Measurements from ENCODE around the gene NCL. TPM values are rescaled to one million over a fixed set of nuclear protein-coding genes. Genes with fewer than 3 reads are reported as not detected.

The NCL gene
- total and polyA plus RNA-seq, 4 donors, result 83.1 to 139 (median 107) TPM

DNA sequence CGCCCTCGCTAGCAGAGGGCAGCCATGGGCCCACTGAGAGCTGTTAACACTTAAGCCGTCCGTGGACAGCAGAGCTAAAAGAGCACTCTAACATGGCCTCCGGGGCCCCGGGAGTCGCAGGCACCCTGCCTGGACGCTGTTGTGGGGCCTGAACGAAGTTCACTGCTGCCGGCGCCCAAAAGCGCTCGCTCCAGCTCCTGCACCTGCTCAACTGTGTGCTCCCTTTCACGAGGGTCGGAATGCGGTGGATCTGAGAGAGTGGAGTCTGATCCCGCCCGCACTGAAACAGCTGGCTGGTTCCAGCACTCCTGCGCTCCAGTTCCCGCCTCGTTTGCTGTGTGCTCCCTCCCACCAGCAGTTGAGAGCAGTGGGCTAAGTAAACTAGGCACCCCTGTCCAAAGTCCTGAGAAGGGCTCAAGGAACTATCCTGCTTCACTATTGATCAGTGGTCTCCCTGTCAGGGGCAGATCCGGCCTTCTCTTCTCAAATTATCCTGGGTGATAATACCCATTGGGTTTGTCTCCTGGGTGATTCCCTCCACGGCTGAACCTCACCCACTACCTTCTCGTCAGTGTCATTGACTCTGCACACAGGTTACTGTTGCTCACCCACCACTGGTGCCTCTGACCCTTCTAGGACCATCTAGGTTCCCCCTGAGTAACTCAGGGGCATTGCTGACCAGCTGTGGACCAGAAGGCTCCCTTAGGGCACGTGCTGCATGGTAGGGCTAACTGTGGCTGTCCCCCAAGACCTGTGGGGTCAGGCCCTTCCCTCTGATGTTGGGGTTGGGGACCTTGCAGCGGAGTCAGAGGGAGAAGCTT, 45.3 kb downstream of the NCL start:
- DNase-seq (ENCODE audit: low spot score), result no peak
- no peak overlapping the region for H3K9ac ChIP-seq (ENCODE audit: low read depth in 1 of 2, low read length in 2 of 2)
- no peaks in the 10 kb centered on the region for H3K27me3 ChIP-seq (ENCODE audit: control insufficient read depth in 4 of 4, insufficient read depth in 4 of 4, low read length in 3 of 4)
- peaks cover 0 to 5% (median 3%) of the 10 kb centered on the region in 4 donors for H3K4me1 ChIP-seq (ENCODE audit: control insufficient read depth in 4 of 4, insufficient read depth in 4 of 4, low read length in 3 of 4)
- no peak overlapping the region for H3K4me3 ChIP-seq (ENCODE audit: low read depth in 1 of 3, low read length in 3 of 3)
- 89% methylated on average over 26 of the region's 26 CpGs for WGBS
- no peak for TF ChIP-seq YY1 (IDR thresholded peaks at IDR 0.05)
- TF ChIP-seq, protein P1, sequence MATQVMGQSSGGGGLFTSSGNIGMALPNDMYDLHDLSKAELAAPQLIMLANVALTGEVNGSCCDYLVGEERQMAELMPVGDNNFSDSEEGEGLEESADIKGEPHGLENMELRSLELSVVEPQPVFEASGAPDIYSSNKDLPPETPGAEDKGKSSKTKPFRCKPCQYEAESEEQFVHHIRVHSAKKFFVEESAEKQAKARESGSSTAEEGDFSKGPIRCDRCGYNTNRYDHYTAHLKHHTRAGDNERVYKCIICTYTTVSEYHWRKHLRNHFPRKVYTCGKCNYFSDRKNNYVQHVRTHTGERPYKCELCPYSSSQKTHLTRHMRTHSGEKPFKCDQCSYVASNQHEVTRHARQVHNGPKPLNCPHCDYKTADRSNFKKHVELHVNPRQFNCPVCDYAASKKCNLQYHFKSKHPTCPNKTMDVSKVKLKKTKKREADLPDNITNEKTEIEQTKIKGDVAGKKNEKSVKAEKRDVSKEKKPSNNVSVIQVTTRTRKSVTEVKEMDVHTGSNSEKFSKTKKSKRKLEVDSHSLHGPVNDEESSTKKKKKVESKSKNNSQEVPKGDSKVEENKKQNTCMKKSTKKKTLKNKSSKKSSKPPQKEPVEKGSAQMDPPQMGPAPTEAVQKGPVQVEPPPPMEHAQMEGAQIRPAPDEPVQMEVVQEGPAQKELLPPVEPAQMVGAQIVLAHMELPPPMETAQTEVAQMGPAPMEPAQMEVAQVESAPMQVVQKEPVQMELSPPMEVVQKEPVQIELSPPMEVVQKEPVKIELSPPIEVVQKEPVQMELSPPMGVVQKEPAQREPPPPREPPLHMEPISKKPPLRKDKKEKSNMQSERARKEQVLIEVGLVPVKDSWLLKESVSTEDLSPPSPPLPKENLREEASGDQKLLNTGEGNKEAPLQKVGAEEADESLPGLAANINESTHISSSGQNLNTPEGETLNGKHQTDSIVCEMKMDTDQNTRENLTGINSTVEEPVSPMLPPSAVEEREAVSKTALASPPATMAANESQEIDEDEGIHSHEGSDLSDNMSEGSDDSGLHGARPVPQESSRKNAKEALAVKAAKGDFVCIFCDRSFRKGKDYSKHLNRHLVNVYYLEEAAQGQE (IDR thresholded peaks at IDR 0.05), result no peak
- no peak for TF ChIP-seq TAF1 (conservative IDR thresholded peaks at IDR 0.05)
- TF ChIP-seq RAD21 (IDR thresholded peaks at IDR 0.05), result no peak
- no peak for TF ChIP-seq RXRA (IDR thresholded peaks at IDR 0.05)
- TF ChIP-seq, protein P2, sequence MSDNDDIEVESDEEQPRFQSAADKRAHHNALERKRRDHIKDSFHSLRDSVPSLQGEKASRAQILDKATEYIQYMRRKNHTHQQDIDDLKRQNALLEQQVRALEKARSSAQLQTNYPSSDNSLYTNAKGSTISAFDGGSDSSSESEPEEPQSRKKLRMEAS (IDR thresholded peaks at IDR 0.05), result no peak
- TF ChIP-seq SP1 (IDR thresholded peaks at IDR 0.05), result no peak
- no peaks in the 10 kb centered on the region for H3K36me3 ChIP-seq (ENCODE audit: control insufficient read depth in 4 of 4, insufficient read depth in 3 of 4, low read depth in 1 of 4, low read length in 3 of 4)
- H3K9me3 ChIP-seq (ENCODE audit: control insufficient read depth in 4 of 4, low read length in 3 of 4), result no peaks in the 10 kb centered on the region
- H3K27ac ChIP-seq (ENCODE audit: low read depth in 1 of 2, low read length in 2 of 2), result no peak overlapping the region

DNA sequence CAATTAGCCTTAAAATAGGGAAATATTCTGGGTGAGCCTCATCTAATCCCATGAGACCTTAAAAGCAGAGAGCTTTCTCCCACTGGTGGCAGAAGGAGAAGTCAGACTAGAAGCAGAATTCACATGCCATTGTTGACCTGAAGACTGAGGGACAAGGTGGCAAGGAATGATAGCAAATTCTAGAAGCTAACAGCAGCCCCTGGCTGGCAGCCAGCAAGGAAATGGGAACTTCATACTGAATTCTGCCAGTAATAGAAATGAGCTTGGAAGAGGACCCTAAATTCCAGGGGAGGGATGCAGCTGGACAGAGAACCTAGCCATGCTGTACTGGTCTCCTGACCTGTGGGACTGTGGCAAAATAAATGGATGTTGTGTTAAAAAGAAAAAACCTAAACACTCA, 49.3 kb downstream of the NCL start:
- no peaks in the 10 kb centered on the region for H3K27me3 ChIP-seq (ENCODE audit: control insufficient read depth in 4 of 4, insufficient read depth in 4 of 4, low read length in 3 of 4)

More for the DNA sequence above, 49.3 kb downstream of the NCL start:
- H3K27ac ChIP-seq (ENCODE audit: low read depth in 1 of 2, low read length in 2 of 2), result no peak overlapping the region
- no peak overlapping the region for H3K4me3 ChIP-seq (ENCODE audit: low read depth in 1 of 3, low read length in 3 of 3)
- no peaks in the 10 kb centered on the region for H3K9me3 ChIP-seq (ENCODE audit: control insufficient read depth in 4 of 4, low read length in 3 of 4)
- peaks cover 4 to 20% (median 9%) of the 10 kb centered on the region in 4 donors for H3K4me1 ChIP-seq (ENCODE audit: control insufficient read depth in 4 of 4, insufficient read depth in 4 of 4, low read length in 3 of 4)
- no peaks in the 10 kb centered on the region for H3K36me3 ChIP-seq (ENCODE audit: control insufficient read depth in 4 of 4, insufficient read depth in 3 of 4, low read depth in 1 of 4, low read length in 3 of 4)
- TF ChIP-seq YY1 (IDR thresholded peaks at IDR 0.05) (no peak), JUND (IDR thresholded peaks at IDR 0.05) (no peak), EGR1 (IDR thresholded peaks at IDR 0.05; ENCODE audit: low read depth in 2 of 2) (no peak), SP1 (IDR thresholded peaks at IDR 0.05) (no peak)
- TF ChIP-seq, protein P2 (IDR thresholded peaks at IDR 0.05), result no peak
- TF ChIP-seq, protein P1 (IDR thresholded peaks at IDR 0.05), result no peak
- TF ChIP-seq, protein P3, sequence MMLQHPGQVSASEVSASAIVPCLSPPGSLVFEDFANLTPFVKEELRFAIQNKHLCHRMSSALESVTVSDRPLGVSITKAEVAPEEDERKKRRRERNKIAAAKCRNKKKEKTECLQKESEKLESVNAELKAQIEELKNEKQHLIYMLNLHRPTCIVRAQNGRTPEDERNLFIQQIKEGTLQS (IDR thresholded peaks at IDR 0.05), result no peak
- DNase-seq (ENCODE audit: low spot score), result no peak
- no peak overlapping the region for H3K9ac ChIP-seq (ENCODE audit: low read depth in 1 of 2, low read length in 2 of 2)

All from liver (tissue), 9 donors.